GM18868 (cell line): ENCODE data around the gene BCAP29.

Experiments
- ATAC-seq: cut with Tn5 transposase; IDR thresholded peaks from one replicate; pipeline ENCODE4 v1.9.1; 2021; ENCODE audit warnings: mild to moderate bottlenecking, moderate library complexity; ENCODE audit not compliant: unreplicated experiment

Gene BCAP29

DNA sequence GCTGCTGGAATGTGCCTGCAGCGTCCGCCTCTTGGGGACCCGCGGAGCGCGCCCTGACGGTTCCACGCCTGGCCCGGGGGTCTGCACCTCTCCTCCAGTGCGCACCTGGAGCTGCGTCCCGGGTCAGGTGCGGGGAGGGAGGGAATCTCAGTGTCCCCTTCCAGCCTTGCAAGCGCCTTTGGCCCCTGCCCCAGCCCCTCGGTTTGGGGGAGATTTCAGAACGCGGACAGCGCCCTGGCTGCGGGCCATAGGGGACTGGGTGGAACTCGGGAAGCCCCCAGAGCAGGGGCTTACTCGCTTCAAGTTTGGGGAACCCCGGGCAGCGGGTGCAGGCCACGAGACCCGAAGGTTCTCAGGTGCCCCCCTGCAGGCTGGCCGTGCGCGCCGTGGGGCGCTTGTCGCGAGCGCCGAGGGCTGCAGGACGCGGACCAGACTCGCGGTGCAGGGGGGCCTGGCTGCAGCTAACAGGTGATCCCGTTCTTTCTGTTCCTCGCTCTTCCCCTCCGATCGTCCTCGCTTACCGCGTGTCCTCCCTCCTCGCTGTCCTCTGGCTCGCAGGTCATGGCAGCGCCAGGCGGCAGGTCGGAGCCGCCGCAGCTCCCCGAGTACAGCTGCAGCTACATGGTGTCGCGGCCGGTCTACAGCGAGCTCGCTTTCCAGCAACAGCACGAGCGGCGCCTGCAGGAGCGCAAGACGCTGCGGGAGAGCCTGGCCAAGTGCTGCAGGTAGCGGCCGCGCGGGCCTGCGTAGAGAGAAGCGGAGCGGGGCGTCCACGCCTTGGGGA is 81.2 kb downstream of the BCAP29 start:
- peak; percentile 54 for ATAC-seq

DNA sequence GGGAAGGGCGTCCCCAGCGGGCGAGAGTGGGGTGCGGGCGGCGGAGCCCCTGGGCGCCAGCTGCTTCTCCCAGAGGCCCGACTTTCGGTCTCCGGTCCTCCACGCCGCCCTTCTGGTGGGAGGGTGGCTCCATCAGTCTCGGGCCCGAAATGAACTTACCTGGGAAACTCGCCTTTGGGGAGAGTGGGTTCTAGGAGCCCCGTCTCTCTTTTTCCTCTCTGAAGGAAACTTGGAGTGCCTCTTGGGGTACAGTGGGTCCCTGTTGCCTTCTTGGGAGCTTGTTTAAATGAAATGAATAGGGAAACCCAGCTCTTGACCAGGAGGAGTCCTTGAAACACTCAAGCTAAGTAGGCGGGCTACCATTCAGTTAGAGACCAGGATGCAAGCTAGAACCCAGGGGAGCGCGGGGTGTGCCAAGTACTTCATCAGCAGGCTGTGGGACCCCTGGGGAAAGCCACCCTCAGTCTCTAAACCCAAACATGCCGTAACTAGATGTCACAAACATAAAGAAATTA is 81.9 kb downstream of the BCAP29 start:
- ATAC-seq: no peak

DNA sequence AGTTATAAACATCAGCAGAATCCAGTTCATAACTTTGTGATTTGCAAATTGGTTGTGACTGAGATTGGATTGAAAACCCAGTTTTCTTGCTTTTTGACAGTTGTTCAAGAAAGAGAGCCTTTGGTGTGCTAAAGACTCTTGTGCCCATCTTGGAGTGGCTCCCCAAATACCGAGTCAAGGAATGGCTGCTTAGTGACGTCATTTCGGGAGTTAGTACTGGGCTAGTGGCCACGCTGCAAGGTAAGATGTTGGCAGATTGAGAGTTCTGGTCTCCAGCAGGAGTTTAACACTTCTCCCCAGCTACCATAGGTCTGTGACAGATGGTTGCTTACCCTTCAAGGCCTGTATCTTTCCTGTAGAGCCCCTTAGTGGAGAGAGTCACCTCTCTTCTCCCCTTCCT is 83.2 kb downstream of the BCAP29 start:
- no peak for ATAC-seq

DNA sequence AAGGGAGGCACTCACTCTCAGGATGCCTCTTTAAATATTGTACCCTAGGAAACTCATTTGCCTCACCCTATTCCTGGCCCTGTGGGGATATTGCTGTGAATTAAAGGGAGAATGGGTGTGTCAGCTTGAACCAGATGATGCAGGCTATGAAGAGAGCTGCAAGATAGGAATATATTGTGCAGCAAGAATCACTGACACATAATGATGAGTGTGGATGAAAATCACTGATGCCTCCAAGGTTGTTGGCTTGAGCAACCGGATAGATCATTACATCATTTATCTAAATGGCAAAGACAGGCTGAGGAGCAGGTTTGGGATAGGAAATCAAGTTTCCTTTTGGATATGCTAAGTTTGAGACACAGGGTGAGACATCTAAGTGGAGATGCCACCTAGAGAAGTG is 86.7 kb downstream of the BCAP29 start:
- no peak for ATAC-seq

DNA sequence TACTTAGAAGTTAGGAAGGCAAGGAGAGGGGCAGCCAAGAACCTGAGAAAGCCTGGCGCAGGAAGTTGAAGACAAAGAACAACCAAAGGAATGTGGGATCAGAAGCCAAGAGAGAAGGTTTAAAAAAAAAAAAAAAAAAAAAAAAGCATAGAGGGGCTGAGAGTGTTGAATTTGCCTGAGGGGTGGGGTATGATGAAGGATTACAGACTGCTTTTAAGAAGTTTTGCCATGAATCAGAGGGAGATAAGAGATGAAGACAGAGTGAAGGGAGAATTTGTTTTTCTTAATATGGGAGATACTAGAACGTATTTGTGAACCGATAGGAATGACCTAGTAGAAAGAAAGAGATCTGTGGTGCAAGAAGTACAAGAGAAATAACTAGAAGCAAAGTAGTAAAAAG is 87.3 kb downstream of the BCAP29 start:
- ATAC-seq: no peak

DNA sequence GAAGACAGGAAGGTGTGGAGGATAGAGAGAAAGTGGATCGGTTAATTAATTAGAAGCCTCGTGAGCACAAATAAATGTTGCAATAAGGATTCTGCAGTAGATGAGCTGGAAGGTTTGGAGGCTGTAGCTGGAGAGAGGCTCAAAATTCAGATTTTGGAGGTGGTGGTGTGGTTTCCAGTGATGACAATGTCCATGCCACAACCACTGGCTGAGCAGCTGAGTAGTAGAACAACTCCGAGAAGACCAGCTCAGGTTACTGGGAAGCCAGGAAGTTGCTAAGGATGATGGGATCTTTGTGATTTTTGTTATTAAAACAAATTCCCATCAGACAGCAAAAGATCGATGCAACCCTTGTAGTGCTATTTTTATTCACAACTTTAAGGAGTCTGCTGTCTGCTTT is 88.2 kb downstream of the BCAP29 start:
- no peak for ATAC-seq
